Measurements from ENCODE around the gene CADPS2. TPM values are rescaled to one million over a fixed set of nuclear protein-coding genes. Genes with fewer than 3 reads are reported as not detected.

The CADPS2 gene
- total and polyA plus RNA-seq, 2 donors (not counting 1 experiment from before 2014, with no cell fraction given) = not detected

GRCh38 chr7:122454776-122455507, 431.3 kb downstream of the CADPS2 start:
- Histone ChIP-seq H3K9ac (ENCODE audit: low read length) (no peak overlapping the region), H4K20me1 (ENCODE audit: control insufficient read depth, insufficient read depth, low read length, poor library complexity, severe bottlenecking) (no peaks in the 10 kb centered on the region), H3K4me3 (ENCODE audit: control extremely low read depth in 1 of 5, extremely low read depth in 1 of 5, insufficient read depth in 1 of 5, low read depth in 2 of 5, low read length in 4 of 5) (no peak overlapping the region), H3K79me2 (ENCODE audit: control insufficient read depth, insufficient read depth, low read length) (no peaks in the 10 kb centered on the region), H3K27ac (ENCODE audit: low read length in 2 of 2) (no peak overlapping the region), H3K27me3 (replicated peaks in 1 of 4; ENCODE audit: control extremely low read depth in 1 of 4, control insufficient read depth in 3 of 4, insufficient read depth in 4 of 4, low read length in 3 of 4) (no peaks in the 10 kb centered on the region), H3K4me1 (ENCODE audit: control insufficient read depth in 2 of 2, insufficient read depth in 2 of 2, low read length in 2 of 2) (no peaks in the 10 kb centered on the region), H3K9me3 (ENCODE audit: control extremely low read depth in 1 of 3, control insufficient read depth in 2 of 3, insufficient read depth in 1 of 3, low read length in 2 of 3) (no peaks in the 10 kb centered on the region), H2AFZ (ENCODE audit: insufficient read depth, low read depth, low read length, poor library complexity, severe bottlenecking) (no peak overlapping the region), H3K4me2 (replicated peaks; ENCODE audit: low read depth, low read length, poor library complexity, severe bottlenecking) (no peak overlapping the region), H3K36me3 (replicated peaks in 1 of 2; ENCODE audit: control extremely low read depth in 1 of 2, control insufficient read depth in 1 of 2, extremely low read depth in 1 of 2, insufficient read depth in 2 of 2, low read length in 1 of 2) (no peaks in the 10 kb centered on the region)
- DNase-seq = no peak
- H3K27ac Mint-ChIP-seq = no peak overlapping the region
- TF ChIP-seq CTCF (IDR thresholded peaks at IDR 0.05) = no peak
- TF ChIP-seq EZH2 (IDR thresholded peaks at IDR 0.05; ENCODE audit: borderline replicate concordance, insufficient read depth, low read depth, low read length, poor library complexity, severe bottlenecking) = no peak
- ATAC-seq (ENCODE audit: low read depth) = no peak
- H3K9me3 Mint-ChIP-seq (ENCODE audit: insufficient read depth) = no peaks in the 10 kb centered on the region
- H3K27me3 Mint-ChIP-seq = no peaks in the 10 kb centered on the region
- no peak overlapping the region for H3K4me3 Mint-ChIP-seq
- ChIA-PET POLR2A (no interaction called here), CTCF (no interaction called here)
- intact Hi-C loops (cut with micrococcal nuclease) = no loop called here
- H3K4me1 Mint-ChIP-seq = no peaks in the 10 kb centered on the region
- 90% methylated on average over 2 of the region's 4 CpGs for WGBS (ENCODE audit: insufficient coverage)

DNA sequence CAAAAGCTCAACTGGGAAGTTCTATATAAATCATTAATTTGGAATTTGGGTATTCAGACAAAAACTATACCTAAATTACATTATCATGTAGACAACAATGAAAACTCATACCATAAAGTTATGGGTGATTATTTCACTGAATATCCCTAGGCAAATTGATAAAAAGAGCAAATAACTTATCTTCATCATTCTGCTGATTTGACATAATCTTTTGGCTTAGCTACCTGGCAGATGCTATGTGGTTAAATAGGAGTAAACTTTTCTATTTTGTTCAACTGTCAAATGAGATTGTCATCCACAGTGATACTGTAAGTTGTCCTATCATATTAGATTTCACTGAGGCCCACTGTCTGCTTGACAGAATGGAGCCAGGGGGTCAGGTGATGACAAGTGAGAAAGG, 432.8 kb downstream of the CADPS2 start:
- Histone ChIP-seq H3K9ac (ENCODE audit: low read length) (no peak overlapping the region), H3K79me2 (ENCODE audit: control insufficient read depth, insufficient read depth, low read length) (no peaks in the 10 kb centered on the region), H3K9me3 (ENCODE audit: control extremely low read depth in 1 of 3, control insufficient read depth in 2 of 3, insufficient read depth in 1 of 3, low read length in 2 of 3) (no peaks in the 10 kb centered on the region), H3K27me3 (replicated peaks in 1 of 4; ENCODE audit: control extremely low read depth in 1 of 4, control insufficient read depth in 3 of 4, insufficient read depth in 4 of 4, low read length in 3 of 4) (no peaks in the 10 kb centered on the region), H4K20me1 (ENCODE audit: control insufficient read depth, insufficient read depth, low read length, poor library complexity, severe bottlenecking) (no peaks in the 10 kb centered on the region), H3K4me2 (replicated peaks; ENCODE audit: low read depth, low read length, poor library complexity, severe bottlenecking) (no peak overlapping the region), H3K27ac (ENCODE audit: low read length in 2 of 2) (no peak overlapping the region), H2AFZ (ENCODE audit: insufficient read depth, low read depth, low read length, poor library complexity, severe bottlenecking) (no peak overlapping the region), H3K36me3 (replicated peaks in 1 of 2; ENCODE audit: control extremely low read depth in 1 of 2, control insufficient read depth in 1 of 2, extremely low read depth in 1 of 2, insufficient read depth in 2 of 2, low read length in 1 of 2) (no peaks in the 10 kb centered on the region), H3K4me3 (ENCODE audit: control extremely low read depth in 1 of 5, extremely low read depth in 1 of 5, insufficient read depth in 1 of 5, low read depth in 2 of 5, low read length in 4 of 5) (no peak overlapping the region), H3K4me1 (ENCODE audit: control insufficient read depth in 2 of 2, insufficient read depth in 2 of 2, low read length in 2 of 2) (no peaks in the 10 kb centered on the region)
- H3K27ac Mint-ChIP-seq = no peak overlapping the region
- ChIA-PET POLR2A (no interaction called here), CTCF (no interaction called here)
- no peaks in the 10 kb centered on the region for H3K27me3 Mint-ChIP-seq
- ATAC-seq (ENCODE audit: low read depth) (no peak), DNase-seq (no peak)
- no peaks in the 10 kb centered on the region for H3K9me3 Mint-ChIP-seq (ENCODE audit: insufficient read depth)
- no peaks in the 10 kb centered on the region for H3K4me1 Mint-ChIP-seq
- TF ChIP-seq EZH2 (IDR thresholded peaks at IDR 0.05; ENCODE audit: borderline replicate concordance, insufficient read depth, low read depth, low read length, poor library complexity, severe bottlenecking) = no peak
- no peak for TF ChIP-seq CTCF (IDR thresholded peaks at IDR 0.05)
- intact Hi-C loops (cut with micrococcal nuclease) = no loop called here
- H3K4me3 Mint-ChIP-seq = no peak overlapping the region
